ENCODE data around the gene ASPM. TPM values are rescaled to one million over a fixed set of nuclear protein-coding genes. Genes with fewer than 3 reads are reported as not detected.
A peak's percentile ranks its signal among the peaks of the same experiment; 100 is the strongest.

Gene ASPM
- total and polyA plus RNA-seq, 9 of the 15 experiments (the other 6 are each of a cell fraction or from before 2014, with no cell fraction given) = 22.7 to 84.4 (median 46.4) TPM

DNA sequence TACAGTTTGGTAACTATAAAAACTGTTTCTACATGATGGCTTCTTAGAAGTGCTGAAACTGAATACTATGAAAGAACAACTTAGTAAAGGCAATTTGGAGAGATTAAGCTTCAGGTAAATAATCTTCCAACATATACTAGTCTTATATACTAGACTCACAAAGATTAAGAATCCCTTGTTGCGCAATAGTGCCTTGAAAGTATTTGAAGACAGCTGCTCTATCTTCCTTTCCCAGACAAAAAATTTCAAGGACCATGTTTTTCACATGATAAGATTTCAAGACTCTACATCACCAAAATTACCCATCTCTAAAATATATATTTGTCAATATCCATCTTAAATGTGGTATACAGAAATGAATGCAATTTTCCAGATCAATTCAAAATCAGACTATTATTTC, 37.7 kb upstream of the ASPM start (continued):
- TF ChIP-seq, protein P1, sequence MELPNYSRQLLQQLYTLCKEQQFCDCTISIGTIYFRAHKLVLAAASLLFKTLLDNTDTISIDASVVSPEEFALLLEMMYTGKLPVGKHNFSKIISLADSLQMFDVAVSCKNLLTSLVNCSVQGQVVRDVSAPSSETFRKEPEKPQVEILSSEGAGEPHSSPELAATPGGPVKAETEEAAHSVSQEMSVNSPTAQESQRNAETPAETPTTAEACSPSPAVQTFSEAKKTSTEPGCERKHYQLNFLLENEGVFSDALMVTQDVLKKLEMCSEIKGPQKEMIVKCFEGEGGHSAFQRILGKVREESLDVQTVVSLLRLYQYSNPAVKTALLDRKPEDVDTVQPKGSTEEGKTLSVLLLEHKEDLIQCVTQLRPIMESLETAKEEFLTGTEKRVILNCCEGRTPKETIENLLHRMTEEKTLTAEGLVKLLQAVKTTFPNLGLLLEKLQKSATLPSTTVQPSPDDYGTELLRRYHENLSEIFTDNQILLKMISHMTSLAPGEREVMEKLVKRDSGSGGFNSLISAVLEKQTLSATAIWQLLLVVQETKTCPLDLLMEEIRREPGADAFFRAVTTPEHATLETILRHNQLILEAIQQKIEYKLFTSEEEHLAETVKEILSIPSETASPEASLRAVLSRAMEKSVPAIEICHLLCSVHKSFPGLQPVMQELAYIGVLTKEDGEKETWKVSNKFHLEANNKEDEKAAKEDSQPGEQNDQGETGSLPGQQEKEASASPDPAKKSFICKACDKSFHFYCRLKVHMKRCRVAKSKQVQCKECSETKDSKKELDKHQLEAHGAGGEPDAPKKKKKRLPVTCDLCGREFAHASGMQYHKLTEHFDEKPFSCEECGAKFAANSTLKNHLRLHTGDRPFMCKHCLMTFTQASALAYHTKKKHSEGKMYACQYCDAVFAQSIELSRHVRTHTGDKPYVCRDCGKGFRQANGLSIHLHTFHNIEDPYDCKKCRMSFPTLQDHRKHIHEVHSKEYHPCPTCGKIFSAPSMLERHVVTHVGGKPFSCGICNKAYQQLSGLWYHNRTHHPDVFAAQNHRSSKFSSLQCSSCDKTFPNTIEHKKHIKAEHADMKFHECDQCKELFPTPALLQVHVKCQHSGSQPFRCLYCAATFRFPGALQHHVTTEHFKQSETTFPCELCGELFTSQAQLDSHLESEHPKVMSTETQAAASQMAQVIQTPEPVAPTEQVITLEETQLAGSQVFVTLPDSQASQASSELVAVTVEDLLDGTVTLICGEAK (IDR thresholded peaks at IDR 0.05) = no peak
- TF ChIP-seq, protein P1 (CRISPR knock-in tag; IDR thresholded peaks at IDR 0.05) = no peak
- TF ChIP-seq, protein P2, sequence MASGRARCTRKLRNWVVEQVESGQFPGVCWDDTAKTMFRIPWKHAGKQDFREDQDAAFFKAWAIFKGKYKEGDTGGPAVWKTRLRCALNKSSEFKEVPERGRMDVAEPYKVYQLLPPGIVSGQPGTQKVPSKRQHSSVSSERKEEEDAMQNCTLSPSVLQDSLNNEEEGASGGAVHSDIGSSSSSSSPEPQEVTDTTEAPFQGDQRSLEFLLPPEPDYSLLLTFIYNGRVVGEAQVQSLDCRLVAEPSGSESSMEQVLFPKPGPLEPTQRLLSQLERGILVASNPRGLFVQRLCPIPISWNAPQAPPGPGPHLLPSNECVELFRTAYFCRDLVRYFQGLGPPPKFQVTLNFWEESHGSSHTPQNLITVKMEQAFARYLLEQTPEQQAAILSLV (tag; IDR thresholded peaks at IDR 0.05) = peak; percentile 95
- TF ChIP-seq SMAD4 (CRISPR knock-in tag; conservative IDR thresholded peaks at IDR 0.05) (0 out of 2 replicates have a peak, but pooled peaks have one; percentile 22), TAL1 (IDR thresholded peaks at IDR 0.05) (peak; percentile 61)
